GM21381 (cell line): Measurements from ENCODE around the gene ABCE1.

ENCODE experiments used
- ATAC-seq: cut with Tn5 transposase; IDR thresholded peaks from one replicate; pipeline ENCODE4 v1.9.1; 2021; ENCODE audit warnings: mild to moderate bottlenecking, moderate library complexity; ENCODE audit not compliant: unreplicated experiment

The ABCE1 gene

GRCh38 chr4:145097821-145098674 lies at the start of gene ABCE1, which contains the start of gene ANAPC10:
TSS of gene ABCE1 (plus strand) at chr4:145098311. CDS start at chr4:145104413, 6,102 bp downstream.
TSS of gene ANAPC10 (minus strand) at chr4:145098196. CDS start at chr4:145096099, 2,097 bp downstream.
- peak; percentile 83 for ATAC-seq

- ATAC-seq: no peak
Observed at GRCh38 chr4:145048817-145049216, 49.3 kb upstream of the ABCE1 start.

GRCh38 chr4:145049241-145049640 lies 48.9 kb upstream of the ABCE1 start:
- ATAC-seq: no peak

GRCh38 chr4:145055533-145056257 lies 42.4 kb upstream of the ABCE1 start:
- ATAC-seq: no peak

GRCh38 chr4:145056325-145057130 lies 41.6 kb upstream of the ABCE1 start:
- ATAC-seq: no peak

- no peak for ATAC-seq
Observed at GRCh38 chr4:145058256-145058655, 39.9 kb upstream of the ABCE1 start.

- ATAC-seq: peak; percentile 59
Observed at GRCh38 chr4:145061318-145061920, 36.7 kb upstream of the ABCE1 start.

GRCh38 chr4:145066063-145066501 lies 32.0 kb upstream of the ABCE1 start:
- no peak for ATAC-seq

- ATAC-seq: no peak
Observed at GRCh38 chr4:145069361-145069760, 28.8 kb upstream of the ABCE1 start.

GRCh38 chr4:145071560-145071959 lies 26.6 kb upstream of the ABCE1 start:
- no peak for ATAC-seq

- no peak for ATAC-seq
Observed at GRCh38 chr4:145075742-145076468, 22.2 kb upstream of the ABCE1 start.

- ATAC-seq: no peak
Observed at GRCh38 chr4:145076469-145076855, 21.6 kb upstream of the ABCE1 start.

- ATAC-seq: no peak
Observed at GRCh38 chr4:145081756-145082155, 16.4 kb upstream of the ABCE1 start.

- ATAC-seq: no peak
Observed at GRCh38 chr4:145083891-145084605, 14.1 kb upstream of the ABCE1 start.

GRCh38 chr4:145090380-145090779 lies 7.7 kb upstream of the ABCE1 start:
- no peak for ATAC-seq

GRCh38 chr4:145093638-145094037 lies 4.5 kb upstream of the ABCE1 start:
- ATAC-seq: no peak

- no peak for ATAC-seq
Observed at GRCh38 chr4:145097331-145097820, 735 bp upstream of the ABCE1 start.

- ATAC-seq: peak; percentile 7
Observed at GRCh38 chr4:145098675-145099037, 545 bp downstream of the ABCE1 start.

GRCh38 chr4:145099653-145100052 lies 1.5 kb downstream of the ABCE1 start:
- ATAC-seq: no peak
